Stimulated activated naive CD4-positive, alpha-beta T cell treated with Interleukin-2 at 50 U/mL for 16 hours (primary cell): Measurements from ENCODE around the gene SLC9A3.

Experiments used
- DNase-seq: peaks from one replicate; lab custom pipeline; 2025; lab: John Stamatoyannopoulos, UW

The SLC9A3 gene

DNA sequence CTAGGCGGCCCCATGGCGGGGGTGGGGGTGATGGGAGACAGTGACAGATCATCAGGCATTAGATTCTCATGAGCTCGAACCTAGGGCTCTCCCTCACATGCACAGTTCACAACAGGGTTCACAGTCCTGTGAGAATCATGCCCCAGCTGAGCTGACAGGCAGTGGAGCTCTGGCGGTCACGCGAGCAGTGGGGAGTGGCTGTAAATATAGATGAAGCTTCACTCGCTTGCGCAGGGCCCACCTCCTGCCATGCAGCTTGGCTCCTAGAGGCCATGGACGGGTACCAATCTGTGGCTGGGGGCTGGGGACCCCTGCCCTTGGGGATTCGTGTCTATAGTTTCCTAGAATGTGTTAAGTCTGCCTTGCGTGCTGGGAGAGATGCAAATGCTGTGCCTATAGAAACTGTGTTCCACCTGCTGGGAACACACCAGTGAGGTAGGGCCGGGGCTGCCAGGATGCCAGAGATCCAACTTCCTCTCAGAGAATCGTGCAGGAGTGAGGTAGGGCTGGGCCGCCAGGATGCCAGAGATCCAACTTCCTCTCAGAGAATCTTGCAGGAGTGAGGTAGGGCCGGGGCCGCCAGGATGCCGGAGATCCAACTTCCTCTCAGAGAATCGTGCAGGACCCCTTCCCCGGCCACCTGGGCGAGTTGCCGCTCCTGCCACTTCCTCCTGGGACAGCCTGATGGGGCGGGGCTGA lies 95.3 kb downstream of the SLC9A3 start:
- DNase-seq: no peak

DNA sequence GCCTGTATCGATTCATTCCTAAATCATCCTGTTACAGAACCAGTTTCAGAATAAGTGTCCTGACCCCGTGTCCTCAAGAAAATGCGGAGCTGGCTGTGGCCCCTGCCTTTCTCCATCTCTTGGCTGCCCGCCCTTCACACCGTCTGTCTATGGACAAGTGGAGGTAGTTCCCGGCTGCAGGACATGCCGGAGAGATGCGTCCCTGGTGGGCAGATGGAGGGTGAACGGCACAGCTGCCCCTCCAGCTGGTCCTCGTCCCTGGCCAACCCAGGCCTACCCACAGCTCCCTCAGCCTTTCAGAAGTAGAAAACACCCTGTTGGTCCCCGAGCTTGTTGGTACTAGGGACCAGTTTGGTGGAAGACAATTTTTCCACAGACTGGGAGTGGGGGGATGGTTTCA lies 96.0 kb downstream of the SLC9A3 start:
- DNase-seq: no peak

DNA sequence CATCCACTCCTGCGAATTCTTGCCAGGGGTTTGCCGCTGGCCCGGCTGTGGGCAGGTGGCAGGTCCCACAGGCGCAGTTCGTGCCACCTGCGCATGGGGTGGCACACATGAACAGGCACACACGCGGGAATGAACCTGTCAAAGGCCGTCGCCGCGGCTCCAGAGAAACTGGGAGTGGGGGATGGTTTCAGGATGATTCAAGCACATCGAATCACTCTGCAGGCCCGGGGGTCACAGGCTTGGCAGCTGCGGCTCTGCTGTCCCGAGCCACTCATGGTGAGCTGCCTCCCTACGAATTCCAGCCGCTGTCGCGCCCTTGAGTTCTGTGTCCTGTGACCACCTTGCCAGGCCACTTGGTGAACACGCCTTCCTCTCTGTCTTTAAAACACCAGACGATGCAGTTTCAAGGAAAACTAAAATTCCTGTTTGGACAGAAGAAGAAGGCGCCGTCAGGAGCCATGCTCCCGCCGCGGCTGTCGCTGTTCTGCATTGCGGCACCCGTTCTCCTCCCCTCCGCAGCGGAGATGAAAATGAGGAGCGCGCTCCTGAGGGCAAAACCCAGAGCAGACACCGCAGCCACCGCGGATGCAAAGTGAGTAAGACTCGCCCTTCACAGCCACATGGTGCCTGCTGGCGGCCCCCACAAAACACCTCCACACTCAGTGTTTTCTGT lies 96.7 kb downstream of the SLC9A3 start:
- no peak for DNase-seq

DNA sequence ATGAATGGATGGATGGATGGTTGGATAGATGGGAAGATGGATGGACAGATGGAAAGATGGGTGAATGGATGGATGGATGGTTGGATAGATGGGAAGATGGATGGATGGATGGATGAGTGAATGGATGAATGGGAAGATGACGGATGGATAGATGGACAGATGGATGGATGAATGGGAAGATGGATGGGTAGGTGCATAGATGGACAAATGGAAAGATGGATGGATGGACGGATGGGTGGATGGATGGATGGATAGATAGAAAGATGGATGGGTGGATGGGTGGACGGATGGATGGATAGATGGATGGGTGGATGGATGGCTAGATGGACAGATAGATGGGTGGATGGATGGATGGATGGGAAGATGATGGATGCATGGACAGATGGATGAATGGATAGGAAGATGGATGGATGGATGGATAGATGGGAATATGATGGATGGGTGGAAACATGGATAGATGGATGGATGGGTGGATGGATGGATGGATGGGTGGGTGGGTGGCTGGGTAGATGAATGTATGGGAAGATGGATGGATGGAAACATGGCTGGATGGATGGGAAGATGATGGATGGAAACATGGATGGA lies 97.8 kb downstream of the SLC9A3 start:
- no peak for DNase-seq

DNA sequence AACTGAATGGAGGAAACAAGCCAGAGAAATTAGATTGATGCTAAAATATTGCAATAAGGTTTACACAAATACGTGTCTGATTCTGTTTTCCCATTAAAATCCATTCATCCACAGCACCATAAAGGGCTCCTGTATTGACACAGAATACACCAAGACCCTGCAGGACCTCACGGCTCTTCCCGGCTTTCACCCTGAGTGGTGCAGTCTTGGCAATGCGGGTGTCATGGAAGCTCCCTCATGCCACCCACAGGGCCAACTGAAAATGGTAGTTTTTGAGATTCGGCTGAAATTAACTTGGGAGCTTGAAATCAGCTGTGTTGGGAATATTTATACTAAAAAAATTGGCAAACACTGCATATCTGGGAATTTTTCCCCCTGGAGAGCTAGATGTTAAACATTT lies 98.5 kb downstream of the SLC9A3 start:
- DNase-seq: no peak

DNA sequence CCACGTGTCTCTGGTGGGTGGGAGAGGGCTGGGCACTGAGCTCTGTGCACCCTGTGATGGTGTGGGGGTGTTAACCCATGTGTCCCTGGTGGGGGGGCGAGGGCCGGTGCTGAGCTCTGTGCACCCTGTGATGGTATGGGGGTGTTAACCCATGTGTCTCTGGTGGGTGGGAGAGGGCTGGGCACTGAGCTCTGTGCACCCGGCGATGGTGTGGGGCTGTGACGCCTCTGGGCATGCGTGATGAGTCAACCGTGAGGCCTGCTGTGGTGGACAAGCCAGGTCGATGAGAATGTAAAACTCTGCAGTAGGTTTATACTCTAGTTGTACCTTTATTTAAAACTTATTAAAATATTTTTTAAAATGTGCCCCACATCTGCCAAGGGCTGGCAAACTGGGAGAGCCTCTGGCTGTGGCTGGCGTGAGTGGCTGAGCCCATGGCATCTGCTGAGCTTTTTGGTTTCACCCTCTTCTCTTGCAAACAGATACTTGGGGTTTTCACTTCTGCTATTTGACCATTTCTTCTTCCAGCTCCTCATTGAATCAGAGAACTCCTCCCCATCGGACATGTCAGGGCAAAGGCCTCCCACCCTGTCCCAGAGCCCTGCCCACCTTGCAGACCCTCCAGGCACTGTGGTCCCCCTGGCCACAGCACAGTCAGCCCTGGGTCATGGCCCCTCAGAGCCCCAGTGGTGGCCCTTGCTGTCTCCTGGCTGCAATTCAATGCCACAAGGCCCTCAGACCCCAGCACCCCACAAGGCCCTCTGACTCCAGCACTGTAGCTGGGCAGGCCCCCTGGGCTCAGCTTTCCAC lies 99.7 kb downstream of the SLC9A3 start:
- DNase-seq: no peak

DNA sequence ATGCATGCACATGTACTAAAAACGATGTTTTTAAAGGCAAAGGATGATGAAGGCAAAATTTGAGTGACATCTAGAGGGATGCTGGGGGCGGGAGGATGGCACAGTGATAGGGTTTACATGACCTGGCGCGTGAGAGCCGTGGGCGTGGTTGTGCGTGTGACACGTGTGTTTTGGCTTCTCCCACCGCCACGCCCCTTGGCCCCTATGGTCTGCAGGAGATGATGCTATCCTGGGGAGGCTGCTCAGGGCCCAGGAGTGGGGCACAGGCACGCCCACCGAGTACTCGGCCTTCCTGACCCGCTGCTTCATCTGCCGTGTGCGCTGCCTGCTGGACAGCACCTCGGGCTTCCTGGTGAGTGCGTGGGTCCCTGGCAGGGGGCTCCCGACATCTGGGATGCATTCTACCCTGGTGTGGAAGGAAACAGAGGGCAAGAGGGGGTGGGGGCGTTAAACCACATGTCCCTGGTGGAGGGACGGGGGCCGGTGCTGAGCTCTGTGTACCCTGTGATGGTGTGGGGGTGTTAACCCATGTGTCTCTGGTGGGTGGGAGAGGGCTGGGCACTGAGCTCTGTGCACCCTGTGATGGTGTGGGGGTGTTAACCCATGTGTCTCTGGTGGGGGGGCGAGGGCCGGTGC lies 100.5 kb downstream of the SLC9A3 start:
- DNase-seq: no peak

DNA sequence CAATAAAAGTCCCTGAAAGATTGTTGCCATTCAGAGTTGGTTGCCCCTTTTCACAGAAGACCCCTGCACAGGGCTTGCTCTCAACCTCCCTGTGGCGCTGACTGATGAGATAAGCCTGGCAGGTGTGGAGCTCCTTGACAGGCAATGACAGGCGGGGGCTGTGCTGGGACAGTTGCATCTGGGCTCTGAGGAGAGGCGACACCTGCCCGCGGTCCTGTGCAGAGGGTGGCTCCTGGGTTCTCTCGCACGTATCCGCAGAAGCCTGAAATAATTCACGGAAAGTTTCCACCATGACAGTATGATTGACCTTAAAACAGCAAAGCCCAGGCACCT lies 101.0 kb downstream of the SLC9A3 start:
- no peak for DNase-seq

DNA sequence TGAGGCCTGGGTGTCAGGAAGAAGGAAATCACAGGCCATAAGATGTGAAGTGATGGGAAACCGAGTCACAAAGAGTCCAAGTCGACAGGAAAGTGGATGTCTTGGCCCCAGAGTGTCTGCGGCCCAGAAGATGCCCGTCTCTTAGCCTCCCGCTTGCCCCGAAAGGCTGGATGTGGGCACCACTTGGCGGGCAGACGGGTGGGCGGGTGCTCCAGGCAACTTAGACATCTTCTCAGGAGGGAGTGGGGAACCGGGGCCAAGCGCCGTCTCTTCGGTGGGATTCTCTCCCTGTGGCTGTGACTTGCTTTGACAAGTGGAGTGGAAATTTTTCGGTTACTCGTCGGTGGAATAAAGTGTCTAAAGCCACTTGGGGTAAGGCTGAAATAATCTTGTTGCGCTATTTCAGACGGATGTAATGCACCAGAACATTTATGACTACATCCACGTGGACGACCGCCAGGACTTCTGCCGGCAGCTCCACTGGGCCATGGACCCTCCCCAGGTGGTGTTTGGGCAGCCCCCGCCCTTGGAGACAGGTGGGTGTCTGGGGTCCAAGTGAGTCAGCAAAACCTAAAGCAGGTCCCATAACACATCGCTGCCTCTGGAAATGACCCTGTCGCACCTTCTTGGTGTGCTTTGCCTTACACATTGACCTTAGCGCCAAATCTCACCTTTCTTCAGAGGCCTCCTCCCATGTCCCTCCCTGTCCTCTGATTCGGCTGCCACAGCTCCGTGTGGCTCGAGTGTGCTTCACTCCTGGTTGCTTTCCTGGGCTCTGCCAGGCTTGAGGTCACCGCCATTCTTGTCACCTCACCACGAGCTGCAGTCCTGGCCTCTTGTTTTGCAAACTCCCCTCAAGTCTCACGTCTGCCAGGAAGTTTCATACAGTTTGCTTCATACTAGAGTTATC lies 101.7 kb downstream of the SLC9A3 start:
- no peak for DNase-seq

DNA sequence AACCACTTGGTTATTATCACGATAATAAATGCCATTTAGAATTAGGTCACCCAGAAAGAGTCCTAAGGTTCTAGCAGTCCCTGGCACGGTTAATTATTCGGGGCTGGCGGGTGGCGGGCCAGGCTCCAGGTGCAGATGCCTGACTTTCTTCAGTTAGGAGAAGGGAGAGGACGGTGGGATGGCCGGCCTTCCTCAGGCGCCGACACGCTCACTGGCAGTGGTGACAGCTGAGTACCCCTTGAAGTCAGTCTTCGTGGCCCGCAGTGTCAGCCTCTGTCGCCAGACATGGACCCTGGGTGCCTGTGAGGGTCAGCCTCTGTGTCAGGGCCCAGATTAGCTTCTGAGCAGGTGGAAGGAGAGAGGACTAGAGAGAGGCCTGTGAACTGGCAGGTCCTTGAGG lies 102.3 kb downstream of the SLC9A3 start:
- no peak for DNase-seq

DNA sequence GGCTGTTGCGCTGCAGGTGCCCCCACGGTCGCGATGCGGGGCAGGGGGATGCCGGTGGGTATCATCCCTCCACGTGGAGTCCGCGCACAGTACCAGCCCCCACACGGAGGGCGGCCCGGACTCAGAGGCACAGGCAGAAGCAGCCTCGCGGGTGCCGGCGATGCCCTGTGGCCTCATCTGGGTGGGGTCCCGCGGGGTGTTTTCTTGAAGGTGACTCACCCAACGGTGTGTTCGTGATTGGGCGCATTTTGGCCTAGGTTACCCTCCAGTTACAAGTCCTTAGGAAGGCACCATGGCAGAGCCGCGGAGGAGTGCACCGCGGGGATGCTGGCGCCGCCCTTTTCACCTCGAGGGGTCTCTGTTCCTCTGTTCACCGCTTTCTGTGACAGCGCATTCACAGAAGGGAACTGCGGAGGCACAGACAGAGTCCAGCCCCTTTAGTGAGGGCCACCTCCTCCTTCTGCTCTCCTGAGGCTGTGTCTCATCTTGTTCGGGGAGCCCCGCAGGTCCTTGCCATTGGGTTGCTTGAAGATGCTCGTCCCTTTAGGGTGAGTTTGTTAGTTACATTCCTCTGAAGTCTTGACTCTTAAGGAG lies 102.9 kb downstream of the SLC9A3 start:
- DNase-seq: no peak

DNA sequence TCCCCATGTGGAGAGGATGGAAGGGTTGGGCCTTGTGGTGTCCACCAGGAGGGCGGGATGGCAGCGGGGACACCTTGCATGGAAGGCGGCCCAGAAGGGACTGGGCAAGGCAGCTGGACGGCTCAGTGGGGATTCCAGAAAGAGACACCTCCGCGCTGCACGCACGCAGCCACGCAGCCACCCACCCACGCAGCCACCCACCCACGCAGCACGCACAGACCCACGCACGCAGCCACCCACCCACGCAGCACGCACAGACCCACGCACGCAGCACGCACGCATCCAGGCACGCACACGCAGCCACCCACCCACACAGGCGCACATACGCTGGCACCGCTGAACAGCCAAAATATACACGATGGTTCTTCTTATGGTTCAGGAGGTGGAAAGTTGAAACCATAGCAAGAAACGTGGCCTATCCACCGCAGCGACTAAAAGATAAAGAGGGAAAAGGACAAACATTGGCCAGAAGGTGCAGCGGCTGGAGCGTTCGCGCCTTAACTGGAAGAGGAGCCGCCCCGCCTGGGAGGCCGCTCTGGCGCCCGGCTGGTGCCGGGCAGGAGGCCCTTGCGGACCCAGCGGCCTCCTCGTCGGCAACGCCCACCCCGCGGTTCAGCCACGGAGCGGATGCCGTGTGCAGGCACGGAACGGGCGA lies 103.5 kb downstream of the SLC9A3 start:
- DNase-seq: no peak
